BE2C (cell line): ENCODE measurements around the gene PKD1L1.
A peak's percentile ranks its signal among the peaks of the same experiment; 100 is the strongest.

Experiments
- DNase-seq: peaks from one replicate; pipeline ENCODE4 v3.0.0-alpha.2; 2020
- H3K27me3 ChIP-seq: fragments of 250-450 bp; sonication (Bioruptor Pico); 2 replicates; pipeline ENCODE4 v1.5.1; 2020; ENCODE audit warnings: mild to moderate bottlenecking
- H3K36me3 ChIP-seq: fragments of 250-450 bp; sonication (Bioruptor Pico); 2 replicates; pipeline ENCODE4 v1.5.1; 2020; ENCODE audit warnings: mild to moderate bottlenecking
- H3K4me1 ChIP-seq: fragments of 250-450 bp; sonication (Bioruptor Pico); 2 replicates; pipeline ENCODE4 v1.5.1; 2020
- H3K4me3 ChIP-seq: 2 replicates; pipeline ENCODE4 v1.5.1; 2011; ENCODE audit warnings: low read depth, low read length
- H3K9me3 ChIP-seq: fragments of 250-450 bp; sonication (Bioruptor Pico); 2 replicates; pipeline ENCODE4 v1.5.1; 2020
- CTCF ChIP-seq: IDR thresholded peaks from 2 replicates; pipeline ENCODE4 v1.5.1; 2012; ENCODE audit warnings: mild to moderate bottlenecking, low read depth, low read length

PKD1L1 gene

GRCh38 chr7:47951374-47951773 is 3.1 kb upstream of the PKD1L1 start:
- H3K27me3 ChIP-seq, result no peaks in the 10 kb centered on the region
- no peak for DNase-seq
- no peaks in the 10 kb centered on the region for H3K4me1 ChIP-seq

GRCh38 chr7:47950714-47951113 is 2.4 kb upstream of the PKD1L1 start:
- Histone ChIP-seq H3K4me1 (no peaks in the 10 kb centered on the region), H3K9me3 (no peaks in the 10 kb centered on the region), H3K36me3 (peaks cover 5% of the 10 kb centered on the region; the same call in 1 of the 2 replicates), H3K27me3 (no peaks in the 10 kb centered on the region), H3K4me3 (no peak overlapping the region)
- no peak for TF ChIP-seq CTCF
- no peak for DNase-seq

More at GRCh38 chr7:47951374-47951773, 3.1 kb upstream of the PKD1L1 start:
- no peak for TF ChIP-seq CTCF
- Histone ChIP-seq H3K4me3 (no peak overlapping the region), H3K36me3 (peaks cover 5% of the 10 kb centered on the region; the same call in 1 of the 2 replicates), H3K9me3 (no peaks in the 10 kb centered on the region)

GRCh38 chr7:47949703-47950102 is 1.4 kb upstream of the PKD1L1 start:
- DNase-seq, result no peak
- no peaks in the 10 kb centered on the region for H3K9me3 ChIP-seq
- peaks cover 2% of the 10 kb centered on the region; the same call in 1 of the 2 replicates for H3K36me3 ChIP-seq
- H3K4me1 ChIP-seq, result peaks cover 10% of the 10 kb centered on the region
- H3K4me3 ChIP-seq, result no peak overlapping the region
- H3K27me3 ChIP-seq, result no peaks in the 10 kb centered on the region
- TF ChIP-seq CTCF, result no peak

GRCh38 chr7:47947355-47947749 is 914 bp downstream of the PKD1L1 start:
- no peak for DNase-seq
- H3K4me1 ChIP-seq, result peaks cover 25% of the 10 kb centered on the region
- no peak for TF ChIP-seq CTCF
- no peak overlapping the region for H3K4me3 ChIP-seq
- H3K27me3 ChIP-seq, result no peaks in the 10 kb centered on the region
- H3K9me3 ChIP-seq, result no peaks in the 10 kb centered on the region
- no peaks in the 10 kb centered on the region for H3K36me3 ChIP-seq

- Histone ChIP-seq H3K36me3 (no peaks in the 10 kb centered on the region), H3K27me3 (no peaks in the 10 kb centered on the region), H3K9me3 (no peaks in the 10 kb centered on the region), H3K4me3 (no peak overlapping the region), H3K4me1 (peaks cover 25% of the 10 kb centered on the region)
- TF ChIP-seq CTCF, result no peak
- no peak for DNase-seq
Observed at GRCh38 chr7:47946581-47947354, 1.5 kb downstream of the PKD1L1 start.

- Histone ChIP-seq H3K9me3 (no peaks in the 10 kb centered on the region), H3K36me3 (no peaks in the 10 kb centered on the region)
- TF ChIP-seq CTCF, result peak; percentile 81
Observed at GRCh38 chr7:47945261-47946015, 2.8 kb downstream of the PKD1L1 start.

More at GRCh38 chr7:47945261-47946015, 2.8 kb downstream of the PKD1L1 start:
- Histone ChIP-seq H3K4me3 (no peak overlapping the region), H3K27me3 (no peaks in the 10 kb centered on the region), H3K4me1 (peaks cover 25% of the 10 kb centered on the region)
- peak; percentile 81 for DNase-seq
